ENCODE measurements around the gene SH3BP4.

DNA sequence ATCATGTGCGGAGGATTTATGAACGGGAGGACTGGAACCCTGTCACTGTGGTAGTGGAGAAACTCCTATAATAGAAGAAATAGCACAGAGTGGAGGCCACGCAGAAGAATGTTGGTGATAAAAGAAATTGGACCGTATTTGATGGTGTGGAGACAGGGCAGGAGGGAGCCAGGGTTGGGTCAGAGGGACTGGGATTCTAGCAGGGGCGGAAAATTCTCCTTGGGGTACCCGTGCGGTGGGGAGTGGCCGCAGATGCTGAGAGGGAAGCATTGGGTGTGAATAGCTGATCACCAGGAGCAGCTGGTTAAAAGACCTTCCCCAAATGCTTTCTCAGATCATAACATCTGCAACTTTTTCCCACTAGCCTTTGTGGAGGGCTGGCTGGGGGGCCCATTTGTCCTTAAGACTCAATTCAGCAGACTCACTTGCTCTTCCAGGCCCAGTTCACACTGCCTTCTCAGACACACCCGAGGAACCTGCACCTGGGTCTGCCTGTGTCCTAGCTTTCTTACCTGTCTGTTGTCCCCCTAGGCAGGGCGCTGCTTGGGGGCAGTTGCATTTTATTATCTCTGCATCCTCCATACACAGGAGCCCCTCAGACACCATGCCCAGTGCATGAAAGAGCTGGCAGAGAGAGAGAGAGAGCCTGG lies 7.1 kb downstream of the SH3BP4 start:
- TF ChIP-seq, protein P1, sequence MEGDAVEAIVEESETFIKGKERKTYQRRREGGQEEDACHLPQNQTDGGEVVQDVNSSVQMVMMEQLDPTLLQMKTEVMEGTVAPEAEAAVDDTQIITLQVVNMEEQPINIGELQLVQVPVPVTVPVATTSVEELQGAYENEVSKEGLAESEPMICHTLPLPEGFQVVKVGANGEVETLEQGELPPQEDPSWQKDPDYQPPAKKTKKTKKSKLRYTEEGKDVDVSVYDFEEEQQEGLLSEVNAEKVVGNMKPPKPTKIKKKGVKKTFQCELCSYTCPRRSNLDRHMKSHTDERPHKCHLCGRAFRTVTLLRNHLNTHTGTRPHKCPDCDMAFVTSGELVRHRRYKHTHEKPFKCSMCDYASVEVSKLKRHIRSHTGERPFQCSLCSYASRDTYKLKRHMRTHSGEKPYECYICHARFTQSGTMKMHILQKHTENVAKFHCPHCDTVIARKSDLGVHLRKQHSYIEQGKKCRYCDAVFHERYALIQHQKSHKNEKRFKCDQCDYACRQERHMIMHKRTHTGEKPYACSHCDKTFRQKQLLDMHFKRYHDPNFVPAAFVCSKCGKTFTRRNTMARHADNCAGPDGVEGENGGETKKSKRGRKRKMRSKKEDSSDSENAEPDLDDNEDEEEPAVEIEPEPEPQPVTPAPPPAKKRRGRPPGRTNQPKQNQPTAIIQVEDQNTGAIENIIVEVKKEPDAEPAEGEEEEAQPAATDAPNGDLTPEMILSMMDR (IDR thresholded peaks at IDR 0.05; ENCODE audit: low read depth, low read length, poor library complexity, severe bottlenecking) = no peak
- no peak for TF ChIP-seq EZH2phosphoT487 (IDR thresholded peaks at IDR 0.05; ENCODE audit: borderline replicate concordance, low read length)
